Chondrocyte (in vitro differentiated cells): ENCODE data around the gene CCBE1. TPM values are rescaled to one million over a fixed set of nuclear protein-coding genes. Genes with fewer than 3 reads are reported as not detected.

ENCODE experiments used
- DNase-seq: peaks from one replicate; pipeline ENCODE4 v3.0.0; 2021; ENCODE audit warnings: mixed read lengths, low spot score
- H3K27ac Mint-ChIP-seq: one replicate; pipeline ENCODE4 v1.8.0; 2021; ENCODE audit warnings: mild to moderate bottlenecking, moderate library complexity, mixed read lengths; ENCODE audit not compliant: unreplicated experiment
- H3K27me3 Mint-ChIP-seq: 2 replicates; pipeline ENCODE4 v1.8.0; 2021; ENCODE audit warnings: low read depth, mixed read lengths
- H3K36me3 Mint-ChIP-seq: 2 replicates; pipeline ENCODE4 v1.8.0; 2021; ENCODE audit warnings: low read depth, mixed read lengths
- H3K4me1 Mint-ChIP-seq: 2 replicates; pipeline ENCODE4 v1.8.0; 2021; ENCODE audit warnings: low read depth, mild to moderate bottlenecking, mixed read lengths
- H3K4me3 Mint-ChIP-seq: one replicate; pipeline ENCODE4 v1.8.0; 2021; ENCODE audit warnings: mild to moderate bottlenecking, moderate library complexity, mixed read lengths; ENCODE audit not compliant: unreplicated experiment
- H3K9me3 Mint-ChIP-seq: 2 replicates; pipeline ENCODE4 v1.8.0; 2021; ENCODE audit warnings: low read depth, mixed read lengths
- CTCF ChIP-seq: fragments of 200-600 bp; sonication (generic); IDR thresholded peaks from 2 replicates; pipeline ENCODE4 v1.5.0; 2021; ENCODE audit warnings: antibody characterized with exemption, mild to moderate bottlenecking, moderate library complexity
- total RNA-seq: library from RNA; stranded (reverse); gene quantifications from 3 replicates; pipeline ENCODE4 v1.2.1, GENCODE V29; 2021

Gene CCBE1
- total RNA-seq, 1 donor from 2014 or later: 0.72 TPM

GRCh38 chr18:59706499-59706898 is 9.3 kb upstream of the CCBE1 start:
- DNase-seq: no peak
- Mint-ChIP-seq H3K36me3 (no peaks in the 10 kb centered on the region), H3K27ac (no peak overlapping the region), H3K4me1 (no peaks in the 10 kb centered on the region), H3K27me3 (no peaks in the 10 kb centered on the region), H3K4me3 (no peak overlapping the region), H3K9me3 (no peaks in the 10 kb centered on the region)
- TF ChIP-seq CTCF: no peak

GRCh38 chr18:59705145-59705544 is 7.9 kb upstream of the CCBE1 start:
- no peak for TF ChIP-seq CTCF
- H3K27me3 Mint-ChIP-seq: no peaks in the 10 kb centered on the region
- H3K4me1 Mint-ChIP-seq: no peaks in the 10 kb centered on the region
- H3K27ac Mint-ChIP-seq: no peak overlapping the region
- H3K4me3 Mint-ChIP-seq: no peak overlapping the region
- no peaks in the 10 kb centered on the region for H3K9me3 Mint-ChIP-seq
- DNase-seq: no peak
- H3K36me3 Mint-ChIP-seq: no peaks in the 10 kb centered on the region

- Mint-ChIP-seq H3K27ac (no peak overlapping the region), H3K4me1 (no peaks in the 10 kb centered on the region), H3K9me3 (no peaks in the 10 kb centered on the region), H3K27me3 (no peaks in the 10 kb centered on the region), H3K4me3 (no peak overlapping the region), H3K36me3 (no peaks in the 10 kb centered on the region)
- TF ChIP-seq CTCF: no peak
- no peak for DNase-seq
Measured at GRCh38 chr18:59704146-59704545, 6.9 kb upstream of the CCBE1 start.

GRCh38 chr18:59701272-59701671 is 4.0 kb upstream of the CCBE1 start:
- no peak for TF ChIP-seq CTCF
- no peaks in the 10 kb centered on the region for H3K9me3 Mint-ChIP-seq
- H3K4me3 Mint-ChIP-seq: no peak overlapping the region
- H3K4me1 Mint-ChIP-seq: peaks cover 14% of the 10 kb centered on the region
- H3K27me3 Mint-ChIP-seq: peaks cover 4% of the 10 kb centered on the region
- no peaks in the 10 kb centered on the region for H3K36me3 Mint-ChIP-seq
- no peak for DNase-seq
- H3K27ac Mint-ChIP-seq: no peak overlapping the region

GRCh38 chr18:59700535-59700967 is 3.3 kb upstream of the CCBE1 start:
- Mint-ChIP-seq H3K36me3 (no peaks in the 10 kb centered on the region), H3K27me3 (peaks cover 8% of the 10 kb centered on the region), H3K4me3 (no peak overlapping the region), H3K4me1 (peaks cover 17% of the 10 kb centered on the region), H3K9me3 (no peaks in the 10 kb centered on the region), H3K27ac (no peak overlapping the region)
- no peak for TF ChIP-seq CTCF
- no peak for DNase-seq
